Panc1 (cell line): ENCODE measurements around the gene FAM43B.

Source experiments
- POLR2AphosphoS5 ChIP-seq: IDR thresholded peaks from 2 replicates; pipeline ENCODE4 v1.6.1; 2012; ENCODE audit warnings: mild to moderate bottlenecking, low read depth, low read length, moderate library complexity
- TF ChIP-seq, protein P1 (sequence below): fragments of 450-650 bp; IDR thresholded peaks from 2 replicates; pipeline ENCODE4 v1.5.1; 2017; ENCODE audit warnings: mild to moderate bottlenecking
- TF ChIP-seq, protein P2 (sequence below), 2 experiments: IDR thresholded peaks; 2 replicates each; pipeline ENCODE4 v1.6.1; 2011 to 2012; ENCODE audit warnings: low read depth in 2 of 2, control low read depth in 1 of 2, low read length in 1 of 2, mild to moderate bottlenecking in 1 of 2, moderate library complexity in 1 of 2; ENCODE audit not compliant: insufficient read depth in 1 of 2

DNA sequence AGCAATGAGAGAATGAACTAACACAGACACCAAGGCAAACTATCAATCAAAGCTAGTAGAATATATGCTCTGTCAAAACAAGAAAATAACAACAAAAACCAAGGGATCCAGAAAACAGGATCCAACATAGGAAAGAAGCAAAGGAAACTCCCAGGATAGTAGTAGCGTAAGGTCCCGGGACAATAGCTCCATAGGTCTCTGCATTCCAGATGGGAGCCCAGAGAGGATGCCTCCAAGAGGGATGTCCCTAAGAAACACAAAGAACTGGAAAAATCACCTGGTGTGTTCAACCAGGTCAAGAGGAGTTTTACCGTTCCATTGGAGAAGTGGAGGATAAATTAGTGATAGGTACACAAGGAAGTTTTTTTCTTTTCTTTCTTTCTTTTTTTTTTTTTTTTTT lies 5.7 kb upstream of the FAM43B start:
- TF ChIP-seq POLR2AphosphoS5, result no peak
- TF ChIP-seq, protein P1, sequence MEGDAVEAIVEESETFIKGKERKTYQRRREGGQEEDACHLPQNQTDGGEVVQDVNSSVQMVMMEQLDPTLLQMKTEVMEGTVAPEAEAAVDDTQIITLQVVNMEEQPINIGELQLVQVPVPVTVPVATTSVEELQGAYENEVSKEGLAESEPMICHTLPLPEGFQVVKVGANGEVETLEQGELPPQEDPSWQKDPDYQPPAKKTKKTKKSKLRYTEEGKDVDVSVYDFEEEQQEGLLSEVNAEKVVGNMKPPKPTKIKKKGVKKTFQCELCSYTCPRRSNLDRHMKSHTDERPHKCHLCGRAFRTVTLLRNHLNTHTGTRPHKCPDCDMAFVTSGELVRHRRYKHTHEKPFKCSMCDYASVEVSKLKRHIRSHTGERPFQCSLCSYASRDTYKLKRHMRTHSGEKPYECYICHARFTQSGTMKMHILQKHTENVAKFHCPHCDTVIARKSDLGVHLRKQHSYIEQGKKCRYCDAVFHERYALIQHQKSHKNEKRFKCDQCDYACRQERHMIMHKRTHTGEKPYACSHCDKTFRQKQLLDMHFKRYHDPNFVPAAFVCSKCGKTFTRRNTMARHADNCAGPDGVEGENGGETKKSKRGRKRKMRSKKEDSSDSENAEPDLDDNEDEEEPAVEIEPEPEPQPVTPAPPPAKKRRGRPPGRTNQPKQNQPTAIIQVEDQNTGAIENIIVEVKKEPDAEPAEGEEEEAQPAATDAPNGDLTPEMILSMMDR, result no peak
- TF ChIP-seq, protein P2, sequence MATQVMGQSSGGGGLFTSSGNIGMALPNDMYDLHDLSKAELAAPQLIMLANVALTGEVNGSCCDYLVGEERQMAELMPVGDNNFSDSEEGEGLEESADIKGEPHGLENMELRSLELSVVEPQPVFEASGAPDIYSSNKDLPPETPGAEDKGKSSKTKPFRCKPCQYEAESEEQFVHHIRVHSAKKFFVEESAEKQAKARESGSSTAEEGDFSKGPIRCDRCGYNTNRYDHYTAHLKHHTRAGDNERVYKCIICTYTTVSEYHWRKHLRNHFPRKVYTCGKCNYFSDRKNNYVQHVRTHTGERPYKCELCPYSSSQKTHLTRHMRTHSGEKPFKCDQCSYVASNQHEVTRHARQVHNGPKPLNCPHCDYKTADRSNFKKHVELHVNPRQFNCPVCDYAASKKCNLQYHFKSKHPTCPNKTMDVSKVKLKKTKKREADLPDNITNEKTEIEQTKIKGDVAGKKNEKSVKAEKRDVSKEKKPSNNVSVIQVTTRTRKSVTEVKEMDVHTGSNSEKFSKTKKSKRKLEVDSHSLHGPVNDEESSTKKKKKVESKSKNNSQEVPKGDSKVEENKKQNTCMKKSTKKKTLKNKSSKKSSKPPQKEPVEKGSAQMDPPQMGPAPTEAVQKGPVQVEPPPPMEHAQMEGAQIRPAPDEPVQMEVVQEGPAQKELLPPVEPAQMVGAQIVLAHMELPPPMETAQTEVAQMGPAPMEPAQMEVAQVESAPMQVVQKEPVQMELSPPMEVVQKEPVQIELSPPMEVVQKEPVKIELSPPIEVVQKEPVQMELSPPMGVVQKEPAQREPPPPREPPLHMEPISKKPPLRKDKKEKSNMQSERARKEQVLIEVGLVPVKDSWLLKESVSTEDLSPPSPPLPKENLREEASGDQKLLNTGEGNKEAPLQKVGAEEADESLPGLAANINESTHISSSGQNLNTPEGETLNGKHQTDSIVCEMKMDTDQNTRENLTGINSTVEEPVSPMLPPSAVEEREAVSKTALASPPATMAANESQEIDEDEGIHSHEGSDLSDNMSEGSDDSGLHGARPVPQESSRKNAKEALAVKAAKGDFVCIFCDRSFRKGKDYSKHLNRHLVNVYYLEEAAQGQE (IDR thresholded peaks at IDR 0.05; ENCODE audit: insufficient read depth in 1 of 2, low read depth in 2 of 2, low read length in 1 of 2), result no peak
